Panc1 (cell line): ENCODE measurements around the gene ENTREP1. TPM values are rescaled to one million over a fixed set of nuclear protein-coding genes. Genes with fewer than 3 reads are reported as not detected.

Experiments
- ATAC-seq: fragments of 200-7000 bp; cut with Tn5 transposase; 2 replicates; pipeline ENCODE4 v1.9.1; 2020; ENCODE audit warnings: mild to moderate bottlenecking, moderate library complexity
- BruUV-seq: library from RNA; stranded (reverse); fragments of 400-500 nt; replicated peaks from 2 replicates; lab custom pipeline; 2021; lab: Mats Ljungman, UMichigan
- CTCF ChIA-PET: fragments of 300-600 bp; sonication (Branson Sonifier 250); formaldehyde crosslinking; loops from one replicate; lab custom pipeline; 2022; ENCODE audit warnings: antibody characterized with exemption; lab: Charles Lee
- POLR2A ChIA-PET: fragments of 300-600 bp; sonication (Branson Sonifier 250); formaldehyde crosslinking; loops from one replicate; lab custom pipeline; 2022; ENCODE audit warnings: antibody characterized with exemption; lab: Charles Lee
- DNase-seq: peaks from one replicate; pipeline ENCODE4 v3.0.0-alpha.2; 2010; ENCODE audit warnings: low read depth, low spot score
- H3K27ac ChIP-seq: 2 replicates; pipeline ENCODE4 v1.5.1; 2011; ENCODE audit warnings: mild to moderate bottlenecking, low read length, inconsistent platforms
- H3K27me3 ChIP-seq: fragments of 200-500 bp; sonication (Bioruptor generic); 2 replicates; pipeline ENCODE4 v1.6.0; 2014; ENCODE audit warnings: low read length, inconsistent platforms; ENCODE audit not compliant: control insufficient read depth, insufficient read depth
- H3K36me3 ChIP-seq: fragments of 200-500 bp; sonication (Bioruptor generic); 2 replicates; pipeline ENCODE4 v1.5.1; 2014; ENCODE audit warnings: inconsistent platforms, mild to moderate bottlenecking, low read length, moderate library complexity; ENCODE audit not compliant: control insufficient read depth, insufficient read depth
- H3K4me1 ChIP-seq: 2 replicates; pipeline ENCODE4 v1.5.1; 2011; ENCODE audit warnings: inconsistent platforms, mild to moderate bottlenecking, low read length, moderate library complexity; ENCODE audit not compliant: control insufficient read depth, insufficient read depth
- H3K4me3 ChIP-seq, 2 experiments: 2 replicates each; pipeline ENCODE4 v1.5.1; 2011 to 2012; ENCODE audit warnings: low read depth in 2 of 2, low read length in 2 of 2, mild to moderate bottlenecking in 2 of 2, inconsistent platforms in 1 of 2, moderate library complexity in 1 of 2
- H3K9me3 ChIP-seq: fragments of 200-500 bp; sonication (Bioruptor generic); 2 replicates; pipeline ENCODE4 v1.5.1; 2014; ENCODE audit warnings: low read depth, mild to moderate bottlenecking, inconsistent platforms, low read length, moderate library complexity; ENCODE audit not compliant: control insufficient read depth, insufficient read depth
- POLR2AphosphoS5 ChIP-seq: IDR thresholded peaks from 2 replicates; pipeline ENCODE4 v1.6.1; 2012; ENCODE audit warnings: mild to moderate bottlenecking, low read depth, low read length, moderate library complexity
- SIN3A ChIP-seq: IDR thresholded peaks from 2 replicates; pipeline ENCODE4 v1.6.1; 2012; ENCODE audit warnings: low read depth, mild to moderate bottlenecking, low read length, moderate library complexity, borderline replicate concordance; ENCODE audit not compliant: insufficient read depth
- TCF7L2 ChIP-seq: IDR thresholded peaks from 2 replicates; pipeline ENCODE4 v1.6.1; 2011; ENCODE audit warnings: mild to moderate bottlenecking, low read depth, low read length, inconsistent platforms
- in situ Hi-C: cut with HindIII; loops from 2 replicates; pipeline ENCODE4 v1.10.0; 2016; ENCODE audit warnings: low sequenced_read_pairs, low pct_unique_long_range_greater_than_20kb
- intact Hi-C: fragments of 100-400 bp; cut with micrococcal nuclease; formaldehyde crosslinking; loops from one replicate; pipeline ENCODE4 v1.10.0; 2022; ENCODE audit not compliant: unreplicated experiment
- total RNA-seq: library from RNA; stranded (reverse); gene quantifications from one replicate; pipeline ENCODE4 v1.2.1, GENCODE V29; 2021; ENCODE audit not compliant: unreplicated experiment
- TF ChIP-seq, protein P1 (sequence below), 2 experiments: IDR thresholded peaks; 2 replicates each; pipeline ENCODE4 v1.6.1; 2011 to 2012; ENCODE audit warnings: low read depth in 2 of 2, control low read depth in 1 of 2, low read length in 1 of 2, mild to moderate bottlenecking in 1 of 2, moderate library complexity in 1 of 2; ENCODE audit not compliant: insufficient read depth in 1 of 2

Gene ENTREP1
- total RNA-seq, 1 experiment from 2014 or later, result 0.13 TPM

DNA sequence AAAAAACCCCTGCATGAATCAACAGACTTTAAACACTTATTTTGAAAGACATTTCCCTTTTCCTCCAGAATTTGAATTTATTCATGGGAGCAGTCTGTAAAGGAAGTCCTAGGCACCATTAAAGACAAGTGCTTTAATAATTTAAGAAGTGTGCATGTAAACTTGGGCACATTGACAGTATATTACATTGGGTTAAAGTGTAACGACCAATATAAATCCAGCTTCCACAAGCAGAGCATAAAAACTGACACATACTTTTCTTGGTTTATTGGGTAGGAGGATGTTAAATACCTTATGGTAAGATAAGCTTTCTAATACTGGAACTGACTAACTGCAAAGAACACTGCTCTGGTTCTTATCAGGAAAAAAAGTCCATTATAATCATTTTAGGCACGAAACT, 1.2 kb upstream of the ENTREP1 start:
- ATAC-seq (no peak), DNase-seq (no peak)
- H3K4me1 ChIP-seq, result no peaks in the 10 kb centered on the region
- no peak overlapping the region for H3K27ac ChIP-seq
- no peak overlapping the region for H3K4me3 ChIP-seq
- ChIA-PET POLR2A (no interaction called here), CTCF (no interaction called here)
- no TSS peak for BruUV-seq
- no peak for TF ChIP-seq SIN3A
- TF ChIP-seq, protein P1, sequence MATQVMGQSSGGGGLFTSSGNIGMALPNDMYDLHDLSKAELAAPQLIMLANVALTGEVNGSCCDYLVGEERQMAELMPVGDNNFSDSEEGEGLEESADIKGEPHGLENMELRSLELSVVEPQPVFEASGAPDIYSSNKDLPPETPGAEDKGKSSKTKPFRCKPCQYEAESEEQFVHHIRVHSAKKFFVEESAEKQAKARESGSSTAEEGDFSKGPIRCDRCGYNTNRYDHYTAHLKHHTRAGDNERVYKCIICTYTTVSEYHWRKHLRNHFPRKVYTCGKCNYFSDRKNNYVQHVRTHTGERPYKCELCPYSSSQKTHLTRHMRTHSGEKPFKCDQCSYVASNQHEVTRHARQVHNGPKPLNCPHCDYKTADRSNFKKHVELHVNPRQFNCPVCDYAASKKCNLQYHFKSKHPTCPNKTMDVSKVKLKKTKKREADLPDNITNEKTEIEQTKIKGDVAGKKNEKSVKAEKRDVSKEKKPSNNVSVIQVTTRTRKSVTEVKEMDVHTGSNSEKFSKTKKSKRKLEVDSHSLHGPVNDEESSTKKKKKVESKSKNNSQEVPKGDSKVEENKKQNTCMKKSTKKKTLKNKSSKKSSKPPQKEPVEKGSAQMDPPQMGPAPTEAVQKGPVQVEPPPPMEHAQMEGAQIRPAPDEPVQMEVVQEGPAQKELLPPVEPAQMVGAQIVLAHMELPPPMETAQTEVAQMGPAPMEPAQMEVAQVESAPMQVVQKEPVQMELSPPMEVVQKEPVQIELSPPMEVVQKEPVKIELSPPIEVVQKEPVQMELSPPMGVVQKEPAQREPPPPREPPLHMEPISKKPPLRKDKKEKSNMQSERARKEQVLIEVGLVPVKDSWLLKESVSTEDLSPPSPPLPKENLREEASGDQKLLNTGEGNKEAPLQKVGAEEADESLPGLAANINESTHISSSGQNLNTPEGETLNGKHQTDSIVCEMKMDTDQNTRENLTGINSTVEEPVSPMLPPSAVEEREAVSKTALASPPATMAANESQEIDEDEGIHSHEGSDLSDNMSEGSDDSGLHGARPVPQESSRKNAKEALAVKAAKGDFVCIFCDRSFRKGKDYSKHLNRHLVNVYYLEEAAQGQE (IDR thresholded peaks at IDR 0.05; ENCODE audit: insufficient read depth in 1 of 2, low read depth in 2 of 2, low read length in 1 of 2), result no peak
- TF ChIP-seq TCF7L2, result no peak
- peaks cover 17% of the 10 kb centered on the region for H3K27me3 ChIP-seq
- in situ Hi-C loops, result no loop called here
- no peaks in the 10 kb centered on the region for H3K36me3 ChIP-seq
- intact Hi-C loops, result no loop called here
- no peaks in the 10 kb centered on the region for H3K9me3 ChIP-seq

GRCh38 chr9:69325409-69326212, 596 bp downstream of the ENTREP1 start:
- BruUV-seq, result no TSS peak
- H3K9me3 ChIP-seq, result no peaks in the 10 kb centered on the region
- in situ Hi-C loops, result no loop called here
- POLR2A ChIA-PET, result no interaction called here
- peaks cover 17% of the 10 kb centered on the region for H3K27me3 ChIP-seq
- peak; percentile 66 for ATAC-seq
- no peaks in the 10 kb centered on the region for H3K36me3 ChIP-seq
- CTCF ChIA-PET, result no interaction called here
- H3K4me1 ChIP-seq, result no peaks in the 10 kb centered on the region
- H3K4me3 ChIP-seq, result no peak overlapping the region; a peak in 1 of 4 replicates
- no peak overlapping the region for H3K27ac ChIP-seq
- TF ChIP-seq TCF7L2 (no peak), POLR2AphosphoS5 (no peak)
- TF ChIP-seq, protein P1 (IDR thresholded peaks at IDR 0.05; ENCODE audit: insufficient read depth in 1 of 2, low read depth in 2 of 2, low read length in 1 of 2), result no peak
- intact Hi-C loops, result no loop called here
- DNase-seq, result no peak
